DOHH2 (cell line): Measurements from ENCODE around the gene FBP1.

Experiments
- H3F3A ChIP-seq: fragments of 200-600 bp; sonication (generic), shearing (Covaris generic); 2 replicates; pipeline ENCODE4 v1.6.0; 2016; ENCODE audit warnings: antibody characterized with exemption, mild to moderate bottlenecking; ENCODE audit not compliant: control insufficient read depth, insufficient read depth
- H3K27ac ChIP-seq: fragments of 200-600 bp; sonication (generic); 2 replicates; pipeline ENCODE4 v1.5.1; 2014; ENCODE audit warnings: low read depth, mild to moderate bottlenecking, low read length, moderate library complexity
- H3K27me3 ChIP-seq: fragments of 200-600 bp; sonication (generic); 2 replicates; pipeline ENCODE4 v1.6.1; 2014; ENCODE audit warnings: mild to moderate bottlenecking, low read length, mixed read lengths; ENCODE audit not compliant: control insufficient read depth
- H3K36me3 ChIP-seq: fragments of 200-600 bp; sonication (generic); 2 replicates; pipeline ENCODE4 v1.6.1; 2014; ENCODE audit warnings: mild to moderate bottlenecking, low read length, moderate library complexity, mixed read lengths; ENCODE audit not compliant: control insufficient read depth
- H3K4me1 ChIP-seq: fragments of 200-600 bp; sonication (generic); 2 replicates; pipeline ENCODE4 v1.6.1; 2014; ENCODE audit warnings: mild to moderate bottlenecking, low read length, mixed read lengths; ENCODE audit not compliant: control insufficient read depth
- H3K4me2 ChIP-seq: fragments of 200-600 bp; sonication (generic); 2 replicates; pipeline ENCODE4 v1.6.0; 2014; ENCODE audit warnings: mild to moderate bottlenecking, low read length, moderate library complexity
- H3K4me3 ChIP-seq: fragments of 200-600 bp; sonication (generic); 2 replicates; pipeline ENCODE4 v1.5.1; 2014; ENCODE audit warnings: mild to moderate bottlenecking, low read length, mixed read lengths
- H3K79me2 ChIP-seq: fragments of 200-600 bp; sonication (generic); 2 replicates; pipeline ENCODE4 v1.6.1; 2014; ENCODE audit warnings: mild to moderate bottlenecking, low read length, mixed read lengths; ENCODE audit not compliant: control insufficient read depth
- H3K9me2 ChIP-seq: fragments of 200-600 bp; sonication (generic); replicated peaks from 2 replicates; pipeline ENCODE4 v1.6.1; 2014; ENCODE audit warnings: mild to moderate bottlenecking, low read length, mixed read lengths; ENCODE audit not compliant: control insufficient read depth
- H3K9me3 ChIP-seq: fragments of 200-600 bp; sonication (generic); 2 replicates; pipeline ENCODE4 v1.6.1; 2014; ENCODE audit warnings: antibody characterized with exemption, low read length, mixed read lengths; ENCODE audit not compliant: control insufficient read depth, insufficient read depth
- H4K20me1 ChIP-seq: fragments of 200-600 bp; sonication (generic); 2 replicates; pipeline ENCODE4 v1.6.0; 2014; ENCODE audit warnings: low read depth, mild to moderate bottlenecking, antibody characterized with exemption, low read length, moderate library complexity; ENCODE audit not compliant: control insufficient read depth, insufficient read depth
- EZH2phosphoT487 ChIP-seq: fragments of 200-600 bp; sonication (generic); IDR thresholded peaks from 2 replicates; pipeline ENCODE4 v1.6.1; 2017; ENCODE audit warnings: borderline replicate concordance, mild to moderate bottlenecking, antibody characterized with exemption, low read length, moderate library complexity, mixed read lengths
- TF ChIP-seq, protein P1 (sequence below): fragments of 200-600 bp; sonication (generic); IDR thresholded peaks from one replicate; pipeline ENCODE4 v1.5.1; 2014; ENCODE audit warnings: antibody characterized with exemption, mild to moderate bottlenecking, low read depth, low read length; ENCODE audit not compliant: poor library complexity, severe bottlenecking

The FBP1 gene

DNA sequence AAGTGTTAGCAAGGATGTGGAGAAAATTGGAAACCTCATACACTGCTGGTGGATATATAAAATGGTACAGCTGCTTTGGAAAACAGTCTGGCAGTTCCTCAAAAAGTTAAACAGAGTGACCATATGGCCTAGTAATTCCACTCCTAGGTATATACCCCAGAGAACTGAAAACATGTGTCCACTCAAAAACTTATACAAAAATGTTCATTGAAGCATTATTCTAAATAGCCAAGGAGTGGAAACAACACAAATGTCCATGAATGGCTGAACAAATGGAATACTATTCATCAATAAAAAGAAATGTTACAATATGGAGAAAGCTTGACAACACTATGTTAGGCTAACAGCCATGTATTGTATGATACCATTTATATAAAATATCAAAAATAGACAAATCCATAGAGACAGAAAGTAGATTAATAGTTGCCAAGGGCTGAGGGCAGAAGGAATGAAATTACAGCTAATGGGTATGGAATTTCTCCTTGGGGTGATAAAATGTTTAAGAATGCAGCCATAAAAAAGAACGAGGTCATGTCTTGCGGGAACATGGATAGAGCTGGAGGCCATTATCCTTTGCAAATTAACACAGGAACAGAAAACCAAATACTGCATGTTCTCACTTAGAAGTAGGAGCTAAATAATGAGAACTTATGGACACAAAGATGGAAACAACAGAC lies 33.6 kb upstream of the FBP1 start:
- no peaks in the 10 kb centered on the region for H3F3A ChIP-seq
- H3K4me2 ChIP-seq, result no peak overlapping the region
- no peak overlapping the region for H3K4me3 ChIP-seq
- H4K20me1 ChIP-seq, result no peaks in the 10 kb centered on the region
- H3K9me2 ChIP-seq, result no peaks in the 10 kb centered on the region
- no peak overlapping the region for H3K27ac ChIP-seq
- H3K36me3 ChIP-seq, result no peaks in the 10 kb centered on the region
- TF ChIP-seq EZH2phosphoT487, result no peak
- TF ChIP-seq, protein P1, sequence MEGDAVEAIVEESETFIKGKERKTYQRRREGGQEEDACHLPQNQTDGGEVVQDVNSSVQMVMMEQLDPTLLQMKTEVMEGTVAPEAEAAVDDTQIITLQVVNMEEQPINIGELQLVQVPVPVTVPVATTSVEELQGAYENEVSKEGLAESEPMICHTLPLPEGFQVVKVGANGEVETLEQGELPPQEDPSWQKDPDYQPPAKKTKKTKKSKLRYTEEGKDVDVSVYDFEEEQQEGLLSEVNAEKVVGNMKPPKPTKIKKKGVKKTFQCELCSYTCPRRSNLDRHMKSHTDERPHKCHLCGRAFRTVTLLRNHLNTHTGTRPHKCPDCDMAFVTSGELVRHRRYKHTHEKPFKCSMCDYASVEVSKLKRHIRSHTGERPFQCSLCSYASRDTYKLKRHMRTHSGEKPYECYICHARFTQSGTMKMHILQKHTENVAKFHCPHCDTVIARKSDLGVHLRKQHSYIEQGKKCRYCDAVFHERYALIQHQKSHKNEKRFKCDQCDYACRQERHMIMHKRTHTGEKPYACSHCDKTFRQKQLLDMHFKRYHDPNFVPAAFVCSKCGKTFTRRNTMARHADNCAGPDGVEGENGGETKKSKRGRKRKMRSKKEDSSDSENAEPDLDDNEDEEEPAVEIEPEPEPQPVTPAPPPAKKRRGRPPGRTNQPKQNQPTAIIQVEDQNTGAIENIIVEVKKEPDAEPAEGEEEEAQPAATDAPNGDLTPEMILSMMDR, result no peak
- H3K27me3 ChIP-seq, result no peaks in the 10 kb centered on the region
- H3K79me2 ChIP-seq, result no peaks in the 10 kb centered on the region
- H3K4me1 ChIP-seq, result no peaks in the 10 kb centered on the region
- H3K9me3 ChIP-seq, result no peaks in the 10 kb centered on the region

DNA sequence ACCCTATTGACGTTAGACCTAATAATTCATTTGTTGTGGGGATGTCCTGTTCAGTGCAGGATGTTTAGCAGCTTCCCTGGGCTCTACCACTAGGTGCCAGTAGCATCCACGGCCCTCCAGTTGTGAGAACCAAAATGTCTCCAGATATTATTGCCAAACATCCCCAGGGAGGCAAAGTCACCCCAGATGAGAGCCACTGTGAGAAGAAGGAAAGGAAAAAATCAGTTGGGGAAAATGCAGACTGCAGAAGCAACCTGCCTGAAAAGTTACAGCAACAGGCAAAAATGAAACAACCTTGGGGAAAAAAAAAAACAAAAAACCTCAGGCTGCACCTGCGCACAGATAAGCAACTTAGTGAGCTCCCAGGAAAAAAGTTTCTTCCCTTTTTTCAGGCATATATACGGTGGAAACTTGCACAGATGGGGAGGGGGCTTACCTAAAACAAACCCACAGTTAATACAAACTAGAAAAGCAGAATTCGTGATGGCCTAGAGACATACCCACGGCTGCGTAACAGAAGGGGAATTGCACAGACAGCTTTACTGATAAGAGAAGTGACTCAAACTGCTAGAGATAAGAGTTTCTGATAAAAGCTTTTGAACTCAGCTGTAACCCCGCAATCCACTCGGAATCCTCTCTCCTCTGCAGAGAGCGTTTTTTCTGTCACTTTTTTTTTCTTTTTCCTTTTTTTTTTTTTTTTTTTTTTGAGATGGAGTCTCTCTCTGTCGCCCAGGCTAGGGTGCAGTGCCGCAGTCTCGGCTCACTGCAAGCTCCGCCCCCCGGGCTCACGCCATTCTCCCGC lies 29.8 kb upstream of the FBP1 start:
- Histone ChIP-seq H3K36me3 (no peaks in the 10 kb centered on the region), H3K4me3 (peak overlapping the region; percentile 62), H3K27me3 (no peaks in the 10 kb centered on the region; the same call in 1 of the 2 replicates), H3K9me2 (no peaks in the 10 kb centered on the region), H3F3A (no peaks in the 10 kb centered on the region), H3K4me1 (no peaks in the 10 kb centered on the region), H3K4me2 (peak overlapping the region; percentile 49), H3K79me2 (no peaks in the 10 kb centered on the region), H3K9me3 (no peaks in the 10 kb centered on the region), H4K20me1 (no peaks in the 10 kb centered on the region), H3K27ac (no peak overlapping the region)
- TF ChIP-seq, protein P1, result peak; percentile 83
- no peak for TF ChIP-seq EZH2phosphoT487

DNA sequence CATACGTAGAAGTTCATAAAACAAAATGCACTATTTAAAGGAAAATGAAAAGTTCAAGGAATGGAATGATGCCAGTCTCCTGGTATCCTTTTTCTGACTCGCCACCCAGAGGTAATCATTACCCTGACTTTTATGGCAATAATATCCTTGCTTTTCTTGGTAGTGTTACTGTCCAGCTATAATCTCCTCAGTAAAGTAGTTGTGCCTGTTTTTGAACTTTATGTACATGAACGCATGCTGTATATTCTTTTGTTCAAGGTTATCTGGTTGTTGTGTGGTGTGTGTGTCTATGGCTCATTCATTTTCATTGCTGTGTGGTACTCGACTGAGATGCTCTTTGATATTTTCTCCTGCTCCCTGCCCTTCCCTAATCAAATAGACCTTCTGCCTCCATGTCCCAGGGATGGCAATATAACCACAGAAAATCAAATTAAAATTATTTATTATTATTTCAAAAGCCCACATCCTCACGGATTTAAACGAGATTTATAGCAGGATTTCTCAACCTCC lies 29.2 kb upstream of the FBP1 start:
- Histone ChIP-seq H4K20me1 (no peaks in the 10 kb centered on the region), H3K9me3 (no peaks in the 10 kb centered on the region), H3K79me2 (no peaks in the 10 kb centered on the region), H3K27me3 (no peaks in the 10 kb centered on the region; the same call in 1 of the 2 replicates), H3K4me2 (no peak overlapping the region), H3K4me3 (no peak overlapping the region), H3F3A (no peaks in the 10 kb centered on the region), H3K27ac (no peak overlapping the region), H3K4me1 (no peaks in the 10 kb centered on the region), H3K9me2 (no peaks in the 10 kb centered on the region), H3K36me3 (no peaks in the 10 kb centered on the region)
- no peak for TF ChIP-seq EZH2phosphoT487
- TF ChIP-seq, protein P1, result no peak
